Daoy (cell line): Measurements from ENCODE around the gene MAP3K1. TPM values are rescaled to one million over a fixed set of nuclear protein-coding genes. Genes with fewer than 3 reads are reported as not detected.
"Not testable (repeated sequence)": the region's sequence is repeated elsewhere in the genome, so short reads cannot be mapped to it uniquely, and the experiment has no call there.

Experiments used
- DNase-seq: peaks from one replicate; pipeline ENCODE4 v3.0.0-alpha.2; 2015; ENCODE audit warnings: low read depth
- total RNA-seq: library from RNA; depleted of rRNA; stranded (reverse); fragments of >200 nt; shearing (Covaris generic); gene quantifications from 2 replicates; pipeline ENCODE4 v1.2.3, GENCODE V29; 2014

The MAP3K1 gene
- total RNA-seq, 1 experiment from 2014 or later, result 8.6 TPM

DNA sequence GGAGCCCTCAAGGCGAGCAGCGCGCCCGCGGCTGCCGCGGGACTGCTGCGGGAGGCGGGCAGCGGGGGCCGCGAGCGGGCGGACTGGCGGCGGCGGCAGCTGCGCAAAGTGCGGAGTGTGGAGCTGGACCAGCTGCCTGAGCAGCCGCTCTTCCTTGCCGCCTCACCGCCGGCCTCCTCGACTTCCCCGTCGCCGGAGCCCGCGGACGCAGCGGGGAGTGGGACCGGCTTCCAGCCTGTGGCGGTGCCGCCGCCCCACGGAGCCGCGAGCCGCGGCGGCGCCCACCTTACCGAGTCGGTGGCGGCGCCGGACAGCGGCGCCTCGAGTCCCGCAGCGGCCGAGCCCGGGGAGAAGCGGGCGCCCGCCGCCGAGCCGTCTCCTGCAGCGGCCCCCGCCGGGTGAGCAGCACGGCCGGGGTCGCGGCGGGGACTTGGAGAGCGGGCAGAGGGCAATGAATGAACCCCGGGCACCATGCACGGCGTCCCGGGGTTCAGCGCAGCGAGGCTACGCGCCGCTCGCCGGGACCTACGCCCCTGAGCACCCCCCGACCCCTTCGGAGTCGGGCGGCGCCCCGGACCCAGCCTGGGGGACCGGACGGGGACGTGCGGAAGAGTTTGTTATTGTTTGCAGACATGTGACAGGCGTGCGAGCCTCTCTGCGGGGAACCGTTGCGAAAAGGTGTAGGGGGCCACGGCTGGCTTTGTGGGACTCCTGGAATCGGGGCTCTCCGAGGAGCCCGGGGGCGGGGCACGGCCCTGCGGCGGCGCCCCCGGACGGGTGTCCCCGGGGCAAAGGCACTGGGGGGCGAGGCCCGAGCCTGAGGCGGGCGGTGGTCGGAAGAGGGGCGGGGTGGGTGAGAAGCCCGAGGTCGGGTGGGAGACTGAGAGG is 553 bp downstream of the MAP3K1 start:
- peak; percentile 73 for DNase-seq

DNA sequence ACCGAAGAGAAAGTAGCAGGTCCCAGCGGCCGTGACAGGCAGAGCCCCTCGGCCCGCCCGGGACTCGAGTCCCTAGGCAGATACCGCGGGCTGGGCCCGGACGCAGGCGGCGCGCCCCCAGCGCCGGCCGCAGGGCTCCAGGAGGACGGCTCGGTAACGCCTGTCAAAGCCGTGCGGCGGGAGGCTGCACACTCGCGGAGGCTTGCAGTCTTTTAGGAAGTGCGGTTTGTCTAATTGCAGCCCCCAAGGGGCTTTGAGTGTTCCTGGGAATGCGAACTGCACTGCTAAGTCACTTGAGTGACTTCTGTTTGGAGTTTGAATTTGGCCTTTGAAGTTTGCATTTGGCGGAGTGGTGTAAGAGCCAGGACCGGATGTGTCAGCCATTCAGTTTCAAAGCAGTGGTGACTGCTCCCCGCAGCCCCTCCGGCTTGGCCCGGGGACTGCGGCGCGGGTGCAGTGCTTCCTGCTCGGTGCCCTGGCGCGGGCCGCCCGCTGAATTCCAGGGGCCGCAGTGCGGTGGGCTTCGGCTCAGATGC is 1.3 kb downstream of the MAP3K1 start:
- DNase-seq, result peak; percentile 83

GRCh38 chr5:56817263-56818014 is 2.1 kb downstream of the MAP3K1 start:
- DNase-seq, result no peak

GRCh38 chr5:56818450-56819037 is 3.2 kb downstream of the MAP3K1 start:
- DNase-seq, result no peak

DNA sequence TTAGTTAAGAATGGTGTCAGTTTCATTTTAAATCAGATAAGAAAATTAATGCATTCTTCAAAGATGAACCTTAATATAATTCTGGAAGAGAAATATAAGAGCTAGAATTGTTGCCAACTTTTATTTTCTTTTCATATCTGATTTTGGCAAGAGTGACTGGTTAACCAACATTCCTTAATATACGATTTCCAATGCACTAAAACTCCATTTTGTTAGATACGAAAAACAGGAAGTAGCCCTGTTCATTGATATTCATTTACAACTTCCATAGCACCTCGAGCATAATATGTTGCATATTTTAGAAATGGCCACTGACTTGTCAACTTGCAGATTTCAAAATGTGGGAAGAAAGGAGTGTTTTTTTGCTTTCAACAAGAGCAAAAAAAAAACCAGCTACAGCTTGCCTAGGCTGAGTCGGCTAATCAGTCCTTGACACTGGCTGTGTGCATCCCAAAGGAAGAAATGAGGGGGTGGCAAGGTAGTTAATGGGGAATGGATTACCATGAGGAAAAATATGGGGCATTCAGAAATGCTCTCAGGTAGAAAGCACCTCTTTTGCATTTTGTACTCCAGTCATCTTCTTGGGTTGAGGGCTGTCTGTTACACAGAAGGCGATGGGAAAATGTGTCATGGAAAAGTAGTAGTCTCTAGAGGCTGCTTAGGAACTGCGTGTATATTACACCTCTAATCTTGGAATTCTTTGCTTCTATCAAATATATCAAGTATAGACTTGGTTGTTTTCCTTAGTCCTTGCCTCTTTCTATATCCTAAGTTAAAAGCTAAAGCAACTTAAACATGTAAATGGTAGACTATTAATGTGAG is 3.9 kb downstream of the MAP3K1 start:
- DNase-seq, result peak; percentile 5

DNA sequence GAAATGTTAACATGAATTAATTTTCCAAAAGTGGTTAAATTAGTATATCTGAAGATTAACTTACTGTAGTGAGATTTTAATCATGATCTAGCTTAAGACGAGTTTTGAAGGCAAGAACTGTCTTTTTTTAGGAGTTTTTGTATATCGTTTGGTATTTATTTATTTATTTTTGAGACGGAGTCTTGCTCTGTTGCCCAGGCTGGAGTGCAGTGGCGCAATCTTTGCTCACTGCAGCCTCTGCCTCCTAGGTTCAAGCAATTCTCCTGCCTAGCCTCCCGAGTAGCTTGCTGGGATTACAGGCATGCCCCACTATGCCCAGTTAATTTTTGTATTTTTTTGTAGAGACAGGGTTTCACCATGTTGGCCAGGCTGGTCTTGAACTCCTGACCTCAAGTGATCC is 6.5 kb downstream of the MAP3K1 start:
- not testable (repeated sequence) for DNase-seq

GRCh38 chr5:56822981-56823380 is 7.6 kb downstream of the MAP3K1 start:
- DNase-seq, result no peak

- no peak for DNase-seq
Measured at GRCh38 chr5:56824019-56824418, 8.7 kb downstream of the MAP3K1 start.

- DNase-seq, result no peak
Measured at GRCh38 chr5:56825222-56825824, 10.0 kb downstream of the MAP3K1 start.

- peak; percentile 16 for DNase-seq
Measured at GRCh38 chr5:56827049-56827448, 11.7 kb downstream of the MAP3K1 start.

GRCh38 chr5:56827924-56828323 is 12.6 kb downstream of the MAP3K1 start:
- DNase-seq, result no peak

- DNase-seq, result peak; percentile 79
Measured at GRCh38 chr5:56829137-56829908, 14.0 kb downstream of the MAP3K1 start.

DNA sequence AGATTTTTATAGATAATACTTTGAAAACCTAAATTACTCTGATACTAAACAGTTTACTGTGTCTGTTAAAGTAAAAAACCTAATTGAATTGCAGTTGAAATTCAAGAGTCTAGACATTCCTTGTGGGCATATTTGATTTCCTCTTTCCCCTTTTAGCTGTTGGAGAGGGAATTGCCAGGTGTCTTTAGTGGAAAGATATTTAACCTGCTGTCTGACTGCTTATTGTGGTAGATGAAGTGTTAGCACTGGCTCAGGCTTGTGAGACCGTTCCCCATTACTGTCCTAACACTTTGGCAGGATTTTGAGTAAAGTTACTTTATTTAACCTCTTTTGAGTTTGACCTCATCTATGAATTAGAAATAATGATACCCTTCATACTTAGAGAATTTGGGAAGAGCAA is 16.4 kb downstream of the MAP3K1 start:
- no peak for DNase-seq

- DNase-seq, result no peak
Measured at GRCh38 chr5:56833325-56833724, 18.0 kb downstream of the MAP3K1 start.

GRCh38 chr5:56837381-56837780 is 22.0 kb downstream of the MAP3K1 start:
- no peak for DNase-seq

DNA sequence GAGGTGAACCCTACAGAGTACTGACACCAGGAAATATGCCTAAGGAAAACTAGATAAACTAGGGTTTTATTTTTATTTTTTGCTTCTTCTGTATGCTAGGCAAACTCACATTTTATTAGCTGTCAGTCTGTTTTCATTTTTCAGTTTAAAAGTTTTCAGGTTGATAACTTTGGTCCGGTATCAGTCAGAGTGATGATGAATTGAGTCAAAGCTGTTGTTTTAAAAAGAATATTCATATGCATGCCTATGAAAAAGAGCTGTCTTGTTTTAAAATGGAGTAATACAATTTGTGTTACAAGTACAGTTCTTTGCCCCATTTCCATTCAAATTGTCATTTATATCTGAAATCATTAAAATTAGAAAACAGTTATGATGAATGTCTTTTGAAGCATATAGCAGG is 22.6 kb downstream of the MAP3K1 start:
- no peak for DNase-seq

DNA sequence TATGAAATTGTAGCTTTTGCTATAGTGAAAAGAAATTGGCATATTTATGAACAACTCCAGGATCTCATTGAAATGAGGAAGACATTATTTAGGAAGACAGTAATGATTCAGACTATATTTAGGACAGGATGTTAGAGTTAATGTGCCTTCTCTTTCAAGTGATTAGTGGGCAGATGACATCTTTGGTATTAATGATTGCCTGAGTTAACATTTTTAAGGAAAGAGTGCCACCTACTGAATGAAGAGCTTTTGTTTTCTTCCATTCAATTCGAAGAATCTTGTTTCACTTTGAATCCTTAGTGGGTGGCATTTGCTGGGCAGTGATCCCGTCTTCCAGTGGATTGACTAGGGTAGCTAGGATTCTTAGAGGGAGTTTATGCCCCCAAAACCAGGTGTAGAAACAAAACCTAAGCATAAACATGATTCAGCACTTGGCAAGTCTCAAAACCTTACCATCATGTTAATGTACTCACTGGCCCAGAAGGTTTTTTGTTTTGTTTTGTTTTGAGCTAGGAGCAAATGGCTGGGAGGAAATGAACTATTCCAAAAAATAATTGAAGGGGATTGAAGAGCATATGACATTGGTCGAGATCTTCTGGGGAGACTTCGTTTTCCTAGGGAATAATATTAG is 23.2 kb downstream of the MAP3K1 start:
- peak; percentile 47 for DNase-seq

- no peak for DNase-seq
Measured at GRCh38 chr5:56839062-56839461, 23.7 kb downstream of the MAP3K1 start.

- DNase-seq, result no peak
Measured at GRCh38 chr5:56840597-56840996, 25.2 kb downstream of the MAP3K1 start.

- no peak for DNase-seq
Measured at GRCh38 chr5:56845277-56845676, 29.9 kb downstream of the MAP3K1 start.
